SU-DHL-6 (cell line): Measurements from ENCODE around the gene BEST1.

Source experiments
- H2AFZ ChIP-seq: fragments of 200-600 bp; sonication (generic); 2 replicates; pipeline ENCODE4 v1.6.1; 2014; ENCODE audit warnings: low read depth, mild to moderate bottlenecking, moderate library complexity, mixed read lengths, antibody characterized with exemption, low read length; ENCODE audit not compliant: severe bottlenecking
- H3F3A ChIP-seq: fragments of 200-600 bp; shearing (Covaris generic); 2 replicates; pipeline ENCODE4 v1.6.0; 2016; ENCODE audit warnings: antibody characterized with exemption, mild to moderate bottlenecking; ENCODE audit not compliant: insufficient read depth
- H3K27ac ChIP-seq: fragments of 200-600 bp; sonication (generic); 2 replicates; pipeline ENCODE4 v1.5.1; 2016; ENCODE audit warnings: low read depth, mild to moderate bottlenecking, low read length, moderate library complexity, mixed read lengths
- H3K27me3 ChIP-seq: fragments of 200-600 bp; sonication (generic), shearing (Covaris generic); 2 replicates; pipeline ENCODE4 v1.6.0; 2014; ENCODE audit warnings: mild to moderate bottlenecking, low read length
- H3K36me3 ChIP-seq: fragments of 200-600 bp; sonication (generic); 2 replicates; pipeline ENCODE4 v1.6.1; 2014; ENCODE audit warnings: mild to moderate bottlenecking, low read length, mixed read lengths
- H3K4me2 ChIP-seq: fragments of 300-600, 200-600 bp; shearing (Covaris generic), sonication (generic); 2 replicates; pipeline ENCODE4 v1.6.0; 2014; ENCODE audit warnings: low read length, low read depth, mild to moderate bottlenecking; ENCODE audit not compliant: poor library complexity, severe bottlenecking
- H3K4me3 ChIP-seq: fragments of 200-600 bp; sonication (generic); 2 replicates; pipeline ENCODE4 v1.5.1; 2014; ENCODE audit warnings: antibody characterized with exemption, low read length, mild to moderate bottlenecking, mixed read lengths; ENCODE audit not compliant: insufficient read depth, poor library complexity, severe bottlenecking
- H3K79me2 ChIP-seq: fragments of 200-600 bp; sonication (generic); 2 replicates; pipeline ENCODE4 v1.6.1; 2014; ENCODE audit warnings: mild to moderate bottlenecking, low read length, moderate library complexity; ENCODE audit not compliant: insufficient read depth
- H3K9ac ChIP-seq: fragments of 200-600 bp; sonication (generic); 2 replicates; pipeline ENCODE4 v1.7.0; 2014; ENCODE audit warnings: mild to moderate bottlenecking, low read length
- H3K9me2 ChIP-seq: fragments of 200-600 bp; sonication (generic); replicated peaks from 2 replicates; pipeline ENCODE4 v1.6.1; 2014; ENCODE audit warnings: low read length; ENCODE audit not compliant: insufficient read depth
- H3K9me3 ChIP-seq: fragments of 200-600 bp; sonication (generic); 2 replicates; pipeline ENCODE4 v1.6.1; 2014; ENCODE audit warnings: low read length, mixed read lengths; ENCODE audit not compliant: insufficient read depth
- H4K20me1 ChIP-seq: fragments of 200-600 bp; sonication (generic); 2 replicates; pipeline ENCODE4 v1.6.1; 2014; ENCODE audit warnings: low read depth, mild to moderate bottlenecking, antibody characterized with exemption, low read length, moderate library complexity, mixed read lengths
- EZH2phosphoT487 ChIP-seq: fragments of 200-600 bp; sonication (generic), shearing (Covaris generic); conservative IDR thresholded peaks from 2 replicates; pipeline ENCODE4 v1.6.1; 2018; ENCODE audit warnings: mild to moderate bottlenecking, antibody characterized with exemption, low read length, moderate library complexity, mixed read lengths
- TF ChIP-seq, protein P1 (sequence below): fragments of 200-600 bp; sonication (generic); IDR thresholded peaks from one replicate; pipeline ENCODE4 v1.5.1; 2017; ENCODE audit warnings: antibody characterized with exemption, mild to moderate bottlenecking, low read length, moderate library complexity; ENCODE audit not compliant: insufficient read depth, poor library complexity, severe bottlenecking

BEST1 gene

GRCh38 chr11:61907871-61908729 lies 42.1 kb upstream of the BEST1 start:
- Histone ChIP-seq H4K20me1 (no peaks in the 10 kb centered on the region), H3K36me3 (no peaks in the 10 kb centered on the region), H3K79me2 (no peaks in the 10 kb centered on the region), H3K27ac (no peak overlapping the region), H2AFZ (no peak overlapping the region), H3K9me2 (no peaks in the 10 kb centered on the region), H3F3A (no peaks in the 10 kb centered on the region), H3K4me3 (no peak overlapping the region), H3K9ac (no peak overlapping the region), H3K27me3 (no peaks in the 10 kb centered on the region), H3K9me3 (no peaks in the 10 kb centered on the region), H3K4me2 (no peak overlapping the region)
- TF ChIP-seq, protein P1, sequence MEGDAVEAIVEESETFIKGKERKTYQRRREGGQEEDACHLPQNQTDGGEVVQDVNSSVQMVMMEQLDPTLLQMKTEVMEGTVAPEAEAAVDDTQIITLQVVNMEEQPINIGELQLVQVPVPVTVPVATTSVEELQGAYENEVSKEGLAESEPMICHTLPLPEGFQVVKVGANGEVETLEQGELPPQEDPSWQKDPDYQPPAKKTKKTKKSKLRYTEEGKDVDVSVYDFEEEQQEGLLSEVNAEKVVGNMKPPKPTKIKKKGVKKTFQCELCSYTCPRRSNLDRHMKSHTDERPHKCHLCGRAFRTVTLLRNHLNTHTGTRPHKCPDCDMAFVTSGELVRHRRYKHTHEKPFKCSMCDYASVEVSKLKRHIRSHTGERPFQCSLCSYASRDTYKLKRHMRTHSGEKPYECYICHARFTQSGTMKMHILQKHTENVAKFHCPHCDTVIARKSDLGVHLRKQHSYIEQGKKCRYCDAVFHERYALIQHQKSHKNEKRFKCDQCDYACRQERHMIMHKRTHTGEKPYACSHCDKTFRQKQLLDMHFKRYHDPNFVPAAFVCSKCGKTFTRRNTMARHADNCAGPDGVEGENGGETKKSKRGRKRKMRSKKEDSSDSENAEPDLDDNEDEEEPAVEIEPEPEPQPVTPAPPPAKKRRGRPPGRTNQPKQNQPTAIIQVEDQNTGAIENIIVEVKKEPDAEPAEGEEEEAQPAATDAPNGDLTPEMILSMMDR, result no peak
- no peak for TF ChIP-seq EZH2phosphoT487

DNA sequence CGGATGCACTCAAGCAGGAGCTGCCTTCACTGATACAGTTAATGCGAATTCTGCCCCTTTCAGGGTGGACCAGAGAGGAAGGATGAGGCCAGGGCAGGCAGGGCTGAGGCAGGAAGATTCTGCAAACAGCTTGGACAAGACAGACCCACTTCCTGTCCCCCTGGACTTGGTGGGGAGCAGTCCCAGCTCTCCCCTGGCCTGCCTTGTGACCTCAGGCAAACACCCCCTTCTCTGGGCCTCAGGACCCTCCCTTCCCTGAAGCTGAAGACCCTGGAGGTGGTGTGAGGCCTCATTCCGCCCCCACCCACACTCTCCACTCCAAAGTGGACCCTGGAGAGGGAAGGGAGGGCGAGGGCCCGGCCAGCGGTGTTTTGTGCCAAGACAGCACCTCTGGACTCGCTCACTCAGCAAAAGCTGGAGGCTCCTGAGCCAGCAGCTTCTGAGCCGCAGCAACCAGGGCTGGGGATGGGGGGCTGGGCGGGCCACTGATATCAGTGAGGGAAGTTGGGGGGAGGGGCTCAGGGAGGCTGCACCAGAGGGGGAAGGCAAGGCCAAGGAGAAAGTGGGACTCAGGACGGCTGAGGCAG lies 41.3 kb upstream of the BEST1 start:
- no peak overlapping the region for H3K9ac ChIP-seq
- no peak overlapping the region for H3K27ac ChIP-seq
- H3F3A ChIP-seq, result no peaks in the 10 kb centered on the region
- no peaks in the 10 kb centered on the region for H3K79me2 ChIP-seq
- H2AFZ ChIP-seq, result no peak overlapping the region
- no peak for TF ChIP-seq EZH2phosphoT487
- TF ChIP-seq, protein P1, result no peak
- H3K36me3 ChIP-seq, result no peaks in the 10 kb centered on the region
- H3K27me3 ChIP-seq, result no peaks in the 10 kb centered on the region
- no peak overlapping the region for H3K4me2 ChIP-seq
- no peaks in the 10 kb centered on the region for H3K9me3 ChIP-seq
- no peak overlapping the region for H3K4me3 ChIP-seq
- H3K9me2 ChIP-seq, result no peaks in the 10 kb centered on the region
- no peaks in the 10 kb centered on the region for H4K20me1 ChIP-seq

DNA sequence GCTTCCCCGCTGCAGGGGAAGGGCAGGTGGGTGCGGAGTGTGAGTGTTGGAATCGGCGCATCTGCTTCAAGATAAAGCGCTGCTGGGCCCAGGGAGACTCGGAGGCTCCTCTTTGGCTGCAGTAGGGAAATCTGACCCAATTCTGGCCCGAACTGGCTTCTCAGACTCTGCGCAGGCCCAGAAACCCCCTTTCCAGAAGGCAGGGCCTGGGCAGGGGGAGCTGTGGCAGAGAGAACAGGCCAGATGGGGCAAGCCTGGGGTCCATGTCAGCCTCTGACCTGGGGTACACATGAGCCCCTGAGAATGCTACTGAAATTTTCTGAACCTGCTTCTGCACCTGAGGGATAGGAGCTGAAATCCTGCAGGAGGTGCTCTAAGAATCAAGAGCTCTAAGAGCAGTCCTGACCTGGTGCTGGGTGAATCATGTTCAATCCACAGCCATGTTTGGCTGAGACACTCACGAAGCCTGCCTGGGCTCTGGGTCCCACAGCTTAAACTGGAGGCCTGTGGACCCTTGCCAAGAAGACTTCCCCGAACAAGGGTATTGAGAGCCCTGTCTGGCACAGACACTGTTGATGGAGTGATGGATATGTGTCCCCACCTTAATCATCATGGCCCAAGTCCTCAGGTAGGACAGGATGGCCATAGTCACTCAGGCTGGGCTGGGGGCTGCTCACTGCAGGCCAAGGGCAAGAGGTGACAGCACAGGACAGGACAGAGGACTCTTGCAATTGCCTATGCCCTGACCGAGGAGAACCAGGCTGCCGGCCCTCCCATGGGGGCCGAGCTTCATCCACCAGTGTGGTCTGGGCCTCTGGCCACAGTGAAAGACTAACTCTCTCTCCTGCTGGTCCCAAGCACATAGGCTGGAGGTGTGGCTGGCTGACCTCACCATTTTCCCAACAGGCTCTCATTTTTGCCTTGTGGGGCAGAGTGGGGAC lies 39.7 kb upstream of the BEST1 start:
- TF ChIP-seq EZH2phosphoT487, result no peak
- TF ChIP-seq, protein P1, result no peak
- Histone ChIP-seq H3K4me3 (no peak overlapping the region), H3K79me2 (no peaks in the 10 kb centered on the region), H2AFZ (no peak overlapping the region), H3K4me2 (no peak overlapping the region), H3K36me3 (no peaks in the 10 kb centered on the region), H3K9ac (no peak overlapping the region), H3F3A (no peaks in the 10 kb centered on the region), H3K9me3 (no peaks in the 10 kb centered on the region), H3K27me3 (no peaks in the 10 kb centered on the region), H3K9me2 (no peaks in the 10 kb centered on the region), H4K20me1 (no peaks in the 10 kb centered on the region), H3K27ac (no peak overlapping the region)
